Neural cell (in vitro differentiated cells): ENCODE data around the gene HSBP1L1. TPM values are rescaled to one million over a fixed set of nuclear protein-coding genes. Genes with fewer than 3 reads are reported as not detected.

ENCODE experiments used
- H2AFZ ChIP-seq: fragments of 200-600, 300-800 bp; sonication (generic), shearing (Covaris generic); 2 replicates; pipeline ENCODE4 v1.6.0; 2014; ENCODE audit warnings: low read depth, mild to moderate bottlenecking, antibody characterized with exemption, low read length, moderate library complexity
- H3F3A ChIP-seq: fragments of 200-600 bp; shearing (Covaris generic); 2 replicates; pipeline ENCODE4 v1.6.1; 2016; ENCODE audit warnings: mild to moderate bottlenecking, moderate library complexity, mixed read lengths, antibody characterized with exemption, low read length; ENCODE audit not compliant: insufficient read depth, poor library complexity, severe bottlenecking
- H3K27ac ChIP-seq: fragments of 200-600, 300-800 bp; sonication (generic), shearing (Covaris generic); 2 replicates; pipeline ENCODE4 v1.5.1; 2014; ENCODE audit warnings: mild to moderate bottlenecking, low read length, moderate library complexity
- H3K27me3 ChIP-seq: fragments of 300-800, 200-600 bp; sonication (generic), shearing (Covaris generic); 2 replicates; pipeline ENCODE4 v1.6.0; 2014; ENCODE audit warnings: mild to moderate bottlenecking, low read depth, low read length, moderate library complexity; ENCODE audit not compliant: insufficient read depth
- H3K36me3 ChIP-seq: fragments of 300-800, 200-600 bp; sonication (generic), shearing (Covaris generic); 2 replicates; pipeline ENCODE4 v1.5.1; 2014; ENCODE audit warnings: mild to moderate bottlenecking, antibody characterized with exemption, low read length, moderate library complexity; ENCODE audit not compliant: insufficient read depth
- H3K4me2 ChIP-seq: fragments of 300-800, 200-600 bp; sonication (generic), shearing (Covaris generic); 2 replicates; pipeline ENCODE4 v1.6.0; 2014; ENCODE audit warnings: mild to moderate bottlenecking, low read length
- H3K4me3 ChIP-seq: fragments of 300-800, 200-600 bp; sonication (generic), shearing (Covaris generic); 2 replicates; pipeline ENCODE4 v1.5.1; 2014; ENCODE audit warnings: mild to moderate bottlenecking, low read length, moderate library complexity
- H3K79me2 ChIP-seq: fragments of 200-600 bp; shearing (Covaris generic); replicated peaks from 2 replicates; pipeline ENCODE4 v1.6.0; 2014; ENCODE audit warnings: mild to moderate bottlenecking, low read length, moderate library complexity; ENCODE audit not compliant: insufficient read depth
- H3K9ac ChIP-seq: fragments of 300-800, 200-600 bp; sonication (generic), shearing (Covaris generic); 2 replicates; pipeline ENCODE4 v1.6.1; 2016; ENCODE audit warnings: mild to moderate bottlenecking, low read length, mixed read lengths
- H3K9me2 ChIP-seq: fragments of 200-600 bp; shearing (Covaris generic); 2 replicates; pipeline ENCODE4 v1.6.1; 2016; ENCODE audit warnings: mild to moderate bottlenecking, low read length, mixed read lengths; ENCODE audit not compliant: insufficient read depth
- H3K9me3 ChIP-seq: fragments of 200-600, 300-800 bp; sonication (generic), shearing (Covaris generic); 2 replicates; pipeline ENCODE4 v1.6.1; 2016; ENCODE audit warnings: mild to moderate bottlenecking, mixed run types, low read length, moderate library complexity, mixed read lengths
- H4K20me1 ChIP-seq: fragments of 200-600 bp; shearing (Covaris generic); 2 replicates; pipeline ENCODE4 v1.6.1; 2016; ENCODE audit warnings: mild to moderate bottlenecking, mixed run types; ENCODE audit not compliant: insufficient read depth
- CTCF ChIP-seq: fragments of 450-650 bp; IDR thresholded peaks from 2 replicates; pipeline ENCODE4 v1.5.1; 2014; ENCODE audit warnings: antibody characterized with exemption, mild to moderate bottlenecking, moderate library complexity; ENCODE audit not compliant: poor library complexity, severe bottlenecking
- EP300 ChIP-seq: fragments of 450-650 bp; conservative IDR thresholded peaks from 2 replicates; pipeline ENCODE4 v1.6.1; 2014; ENCODE audit warnings: antibody characterized with exemption, mild to moderate bottlenecking, moderate library complexity; ENCODE audit not compliant: poor library complexity, severe bottlenecking
- EZH2 ChIP-seq: fragments of 200-600, 300-800 bp; shearing (Covaris generic), sonication (generic); IDR thresholded peaks from 2 replicates; pipeline ENCODE4 v1.6.1; 2014; ENCODE audit warnings: antibody characterized with exemption, low read length, borderline replicate concordance, mild to moderate bottlenecking; ENCODE audit not compliant: insufficient read depth, poor library complexity, severe bottlenecking
- MXI1 ChIP-seq: fragments of 450-650 bp; conservative IDR thresholded peaks from 2 replicates; pipeline ENCODE4 v1.6.1; 2014; ENCODE audit warnings: antibody characterized with exemption, mild to moderate bottlenecking; ENCODE audit not compliant: poor library complexity, severe bottlenecking
- POLR2AphosphoS5 ChIP-seq: IDR thresholded peaks from 2 replicates; pipeline ENCODE4 v1.6.1; 2012
- RAD21 ChIP-seq: fragments of 450-650 bp; conservative IDR thresholded peaks from 2 replicates; pipeline ENCODE4 v1.6.1; 2014; ENCODE audit warnings: antibody characterized with exemption, mild to moderate bottlenecking, moderate library complexity
- REST ChIP-seq: IDR thresholded peaks from 2 replicates; pipeline ENCODE4 v1.6.1; 2012; ENCODE audit warnings: borderline replicate concordance
- SMC3 ChIP-seq: fragments of 450-650 bp; conservative IDR thresholded peaks from 2 replicates; pipeline ENCODE4 v1.6.1; 2014; ENCODE audit warnings: antibody characterized with exemption, mild to moderate bottlenecking, moderate library complexity; ENCODE audit not compliant: poor library complexity
- TAF1 ChIP-seq: IDR thresholded peaks from 2 replicates; pipeline ENCODE4 v1.6.1; 2012; ENCODE audit warnings: low read depth
- polyA plus RNA-seq: library from polyadenylated mRNA; depleted of rRNA; stranded (reverse); fragments of >200 nt; gene quantifications from 2 replicates; pipeline ENCODE4 v1.2.3, GENCODE V29; 2014

HSBP1L1 gene
- polyA plus RNA-seq, 1 donor from 2014 or later: 0.84 TPM

GRCh38 chr18:79947881-79948610 lies 16.4 kb upstream of the HSBP1L1 start:
- TF ChIP-seq REST (no peak), EP300 (no peak), EZH2 (no peak), CTCF (no peak), POLR2AphosphoS5 (no peak), SMC3 (no peak), MXI1 (no peak), RAD21 (no peak), TAF1 (no peak)
- no peaks in the 10 kb centered on the region for H3F3A ChIP-seq
- no peaks in the 10 kb centered on the region for H3K9me3 ChIP-seq
- H2AFZ ChIP-seq: no peak overlapping the region
- peaks cover 40% of the 10 kb centered on the region for H3K79me2 ChIP-seq
- no peak overlapping the region for H3K27ac ChIP-seq
- H3K4me2 ChIP-seq: no peak overlapping the region
- H4K20me1 ChIP-seq: peaks cover 4% of the 10 kb centered on the region
- H3K36me3 ChIP-seq: no peaks in the 10 kb centered on the region
- no peaks in the 10 kb centered on the region for H3K27me3 ChIP-seq
- H3K9me2 ChIP-seq: no peaks in the 10 kb centered on the region
- no peak overlapping the region for H3K9ac ChIP-seq
- H3K4me3 ChIP-seq: no peak overlapping the region

- TF ChIP-seq SMC3 (no peak), EZH2 (no peak), EP300 (no peak), CTCF (no peak), REST (no peak), POLR2AphosphoS5 (no peak), TAF1 (no peak), MXI1 (no peak)
- Histone ChIP-seq H3K4me2 (no peak overlapping the region), H3K9ac (no peak overlapping the region), H3K9me3 (no peaks in the 10 kb centered on the region), H2AFZ (no peak overlapping the region), H3K27me3 (no peaks in the 10 kb centered on the region), H3K4me3 (peak overlapping the region; percentile 25), H3F3A (no peaks in the 10 kb centered on the region), H3K36me3 (no peaks in the 10 kb centered on the region), H3K27ac (no peak overlapping the region), H3K9me2 (no peaks in the 10 kb centered on the region), H4K20me1 (peaks cover 4% of the 10 kb centered on the region), H3K79me2 (peaks cover 40% of the 10 kb centered on the region)
Observed at GRCh38 chr18:79948719-79949411, 15.6 kb upstream of the HSBP1L1 start.
